Activated B cell treated with CpG ODN at 0.5 μM for 24 hours (primary cell): ENCODE measurements around the gene PRRC2B. TPM values are rescaled to one million over a fixed set of nuclear protein-coding genes. Genes with fewer than 3 reads are reported as not detected.

Source experiments
- ATAC-seq: fragments of 200-7000 bp; cut with Tn5 transposase; one replicate; pipeline ENCODE4 v1.10.0; 2021; ENCODE audit warnings: low read depth, mild to moderate bottlenecking, moderate library complexity
- CTCF ChIA-PET: fragments of 350-600 bp; sonication (Branson Sonifier 250); formaldehyde crosslinking; loops from one replicate; lab custom pipeline; 2021; ENCODE audit warnings: antibody characterized with exemption; lab: Charles Lee
- POLR2A ChIA-PET: fragments of 350-600 bp; sonication (Branson Sonifier 250); formaldehyde crosslinking; loops from one replicate; lab custom pipeline; 2021; ENCODE audit warnings: antibody characterized with exemption; lab: Charles Lee
- DNase-seq: peaks from one replicate; pipeline ENCODE4 v3.0.0; 2022
- H3K27ac Mint-ChIP-seq: one replicate; pipeline ENCODE4 v1.8.0; 2020; ENCODE audit warnings: mixed read lengths
- H3K27me3 Mint-ChIP-seq: one replicate; pipeline ENCODE4 v1.8.0; 2021; ENCODE audit warnings: mixed read lengths
- H3K36me3 Mint-ChIP-seq: one replicate; pipeline ENCODE4 v1.8.0; 2021; ENCODE audit warnings: low read depth, mixed read lengths
- H3K4me1 Mint-ChIP-seq: one replicate; pipeline ENCODE4 v1.8.0; 2021; ENCODE audit warnings: mixed read lengths
- H3K4me3 Mint-ChIP-seq: one replicate; pipeline ENCODE4 v1.8.0; 2020; ENCODE audit warnings: mild to moderate bottlenecking, mixed read lengths
- H3K9me3 Mint-ChIP-seq: one replicate; pipeline ENCODE4 v1.8.0; 2020; ENCODE audit warnings: mixed read lengths
- intact Hi-C: fragments of 100-400 bp; cut with micrococcal nuclease; formaldehyde crosslinking; loops from one replicate; pipeline ENCODE4 v1.15.1; 2024
- total RNA-seq: library from RNA; stranded (reverse); gene quantifications from 2 replicates; pipeline ENCODE4 v1.2.3, GENCODE V29; 2022
- TF ChIP-seq, protein P1 (sequence below): fragments of 200-600 bp; IDR thresholded peaks from one replicate; pipeline ENCODE4 v1.8.0; 2022; ENCODE audit warnings: antibody characterized with exemption, mild to moderate bottlenecking

Gene PRRC2B
- total RNA-seq, 1 donor from 2014 or later, result 206 TPM

DNA sequence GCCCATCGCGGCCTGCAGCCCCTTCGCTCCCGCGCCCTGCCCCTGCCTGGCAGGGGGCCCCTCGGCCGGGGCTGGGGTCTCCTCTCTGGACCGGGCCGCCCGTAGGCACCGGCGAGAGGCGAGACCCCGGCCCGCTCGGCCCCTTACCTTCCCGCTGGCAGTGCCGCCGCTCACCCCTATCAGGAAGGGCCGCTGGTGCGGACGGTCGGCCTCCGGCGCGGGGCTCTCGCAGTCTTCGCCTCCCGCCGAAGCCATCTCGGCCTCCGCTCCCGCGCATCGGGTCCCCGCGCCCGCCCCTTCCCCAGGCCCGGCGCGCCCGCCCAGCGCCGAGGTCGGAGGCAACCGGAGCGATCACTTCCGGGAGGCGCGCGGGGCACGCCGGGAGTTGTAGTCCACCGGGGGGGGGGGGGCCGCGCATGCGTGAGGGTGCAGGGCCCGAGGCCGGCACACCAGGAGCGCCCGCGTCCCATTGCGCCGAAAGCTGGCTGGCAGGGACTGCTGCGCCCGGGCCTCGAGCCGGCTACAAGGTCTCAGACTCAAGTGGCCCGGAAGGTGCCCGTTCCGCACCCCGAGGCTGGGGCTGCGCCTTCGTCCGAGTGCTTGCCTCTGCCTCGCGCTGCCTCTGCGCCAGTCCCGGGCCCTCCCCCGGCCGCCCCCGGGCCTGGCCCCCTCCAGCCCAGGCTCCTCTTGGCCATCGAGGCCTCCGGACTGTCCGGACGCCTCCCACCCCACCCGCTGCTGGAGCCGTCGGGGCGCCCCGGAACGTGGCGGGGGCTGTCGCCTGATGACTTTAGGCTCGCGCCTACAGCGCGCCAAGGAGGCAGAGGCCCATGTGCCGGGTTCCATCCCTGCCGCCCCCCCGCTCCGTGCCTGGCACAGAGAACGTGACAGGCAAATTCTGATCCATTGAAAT is 137.3 kb downstream of the PRRC2B start, which contains the start of gene UCK1:
Gene UCK1, minus strand, starts transcription at position 344 of the 913 bp plus-strand sequence. Its CDS starts 89 bp downstream, at position 255.
- DNase-seq (peak; percentile 73), ATAC-seq (peak; percentile 88)
- no peaks in the 10 kb centered on the region for H3K27me3 Mint-ChIP-seq
- ChIA-PET CTCF (no interaction called here), POLR2A (interaction anchor here (0.6 kb wide), 1 partner anchor 36 kb away, joined by 3 read pairs; no protein-coding TSS in a partner anchor)
- peaks cover 22% of the 10 kb centered on the region for H3K4me1 Mint-ChIP-seq
- peak within 1 kb of the TSS; percentile 79 for H3K4me3 Mint-ChIP-seq
- intact Hi-C loops, result loop anchor here (2.0 to 5.0 kb wide), 3 partner anchors 28 to 216 kb away; partner anchors contain the start of gene POMT1
- H3K36me3 Mint-ChIP-seq, result peaks cover 30% of the 10 kb centered on the region
- no peak within 1 kb of the TSS for H3K27ac Mint-ChIP-seq
- TF ChIP-seq, protein P1, sequence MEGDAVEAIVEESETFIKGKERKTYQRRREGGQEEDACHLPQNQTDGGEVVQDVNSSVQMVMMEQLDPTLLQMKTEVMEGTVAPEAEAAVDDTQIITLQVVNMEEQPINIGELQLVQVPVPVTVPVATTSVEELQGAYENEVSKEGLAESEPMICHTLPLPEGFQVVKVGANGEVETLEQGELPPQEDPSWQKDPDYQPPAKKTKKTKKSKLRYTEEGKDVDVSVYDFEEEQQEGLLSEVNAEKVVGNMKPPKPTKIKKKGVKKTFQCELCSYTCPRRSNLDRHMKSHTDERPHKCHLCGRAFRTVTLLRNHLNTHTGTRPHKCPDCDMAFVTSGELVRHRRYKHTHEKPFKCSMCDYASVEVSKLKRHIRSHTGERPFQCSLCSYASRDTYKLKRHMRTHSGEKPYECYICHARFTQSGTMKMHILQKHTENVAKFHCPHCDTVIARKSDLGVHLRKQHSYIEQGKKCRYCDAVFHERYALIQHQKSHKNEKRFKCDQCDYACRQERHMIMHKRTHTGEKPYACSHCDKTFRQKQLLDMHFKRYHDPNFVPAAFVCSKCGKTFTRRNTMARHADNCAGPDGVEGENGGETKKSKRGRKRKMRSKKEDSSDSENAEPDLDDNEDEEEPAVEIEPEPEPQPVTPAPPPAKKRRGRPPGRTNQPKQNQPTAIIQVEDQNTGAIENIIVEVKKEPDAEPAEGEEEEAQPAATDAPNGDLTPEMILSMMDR, result no peak
- no peaks in the 10 kb centered on the region for H3K9me3 Mint-ChIP-seq

GRCh38 chr9:131534721-131535237 is 140.9 kb downstream of the PRRC2B start:
- ChIA-PET POLR2A (interaction anchor here (0.6 to 1.0 kb wide), 3 partner anchors 117 to 279 kb away, joined by 3 read pairs; no protein-coding TSS in a partner anchor), CTCF (no interaction called here)
- peak overlapping the region; percentile 29 for H3K4me3 Mint-ChIP-seq
- ATAC-seq (no peak), DNase-seq (no peak)
- H3K27me3 Mint-ChIP-seq, result no peaks in the 10 kb centered on the region
- H3K9me3 Mint-ChIP-seq, result no peaks in the 10 kb centered on the region
- TF ChIP-seq, protein P1, result no peak
- intact Hi-C loops, result loop anchor here (5.0 kb wide), 2 partner anchors 43 to 213 kb away; no protein-coding TSS in a partner anchor
- peaks cover 2% of the 10 kb centered on the region for H3K36me3 Mint-ChIP-seq
- peaks cover 21% of the 10 kb centered on the region for H3K4me1 Mint-ChIP-seq
- peak overlapping the region; percentile 30 for H3K27ac Mint-ChIP-seq

DNA sequence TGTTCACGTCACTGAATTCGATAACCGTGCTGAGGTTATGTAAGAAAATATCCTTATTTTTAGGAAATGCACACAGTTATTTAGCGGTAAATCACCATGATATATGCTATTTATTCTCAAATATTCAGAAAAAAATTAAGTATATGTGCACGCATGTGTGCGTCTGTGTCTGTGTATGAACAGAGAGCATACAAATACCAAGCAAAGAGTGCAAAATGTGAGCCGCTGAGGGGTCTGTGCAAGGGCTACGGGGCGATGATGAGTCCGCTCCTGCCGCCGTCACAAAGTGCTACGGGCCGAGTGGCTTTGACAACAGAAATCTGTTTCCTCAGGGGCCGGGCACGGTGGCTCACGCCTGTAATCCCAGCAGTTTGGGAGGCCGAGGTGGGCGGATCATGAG is 144.1 kb downstream of the PRRC2B start:
- POLR2A ChIA-PET, result interaction anchor here (0.6 to 1.0 kb wide), 2 partner anchors 22 to 27 kb away, joined by 3 read pairs; no protein-coding TSS in a partner anchor
- ATAC-seq, result no peak
- no peak overlapping the region for H3K27ac Mint-ChIP-seq

GRCh38 chr9:131539223-131539923 is 145.5 kb downstream of the PRRC2B start:
- Mint-ChIP-seq H3K9me3 (peaks cover 8% of the 10 kb centered on the region), H3K4me1 (peaks cover 10% of the 10 kb centered on the region), H3K27ac (no peak overlapping the region), H3K4me3 (no peak overlapping the region), H3K36me3 (peaks cover 3% of the 10 kb centered on the region), H3K27me3 (no peaks in the 10 kb centered on the region)
- POLR2A ChIA-PET, result interaction anchor here (1.0 kb wide), 1 partner anchor 20 kb away, joined by 3 read pairs; no protein-coding TSS in a partner anchor
- TF ChIP-seq, protein P1, result no peak
- CTCF ChIA-PET, result no interaction called here
- DNase-seq, result no peak
- intact Hi-C loops, result no loop called here
- ATAC-seq, result no peak

More for the DNA sequence above, 144.1 kb downstream of the PRRC2B start:
- TF ChIP-seq, protein P1, result no peak
- DNase-seq, result no peak
- H3K4me1 Mint-ChIP-seq, result peaks cover 13% of the 10 kb centered on the region
- H3K27me3 Mint-ChIP-seq, result no peaks in the 10 kb centered on the region
- peaks cover 3% of the 10 kb centered on the region for H3K9me3 Mint-ChIP-seq
- CTCF ChIA-PET, result no interaction called here
- intact Hi-C loops, result no loop called here
- no peak overlapping the region for H3K4me3 Mint-ChIP-seq
- H3K36me3 Mint-ChIP-seq, result no peaks in the 10 kb centered on the region
